RWPE1 (cell line): Measurements from ENCODE around the gene ZNF219.

Experiments
- CTCF ChIA-PET: fragments of 350-600 bp; sonication (Branson Sonifier 250); formaldehyde crosslinking; extraction: SDS; loops from one replicate; lab custom pipeline; 2021; lab: Yijun Ruan, JAX
- POLR2A ChIA-PET: fragments of 400-600 bp; formaldehyde crosslinking; extraction: SDS; loops from one replicate; lab custom pipeline; 2020; ENCODE audit warnings: antibody characterized with exemption; ENCODE audit not compliant: low non-redundant PET; lab: Yijun Ruan, JAX
- DNase-seq: peaks from one replicate; pipeline ENCODE4 v3.0.0; 2012; ENCODE audit warnings: low spot score
- H3K27ac ChIP-seq: fragments of 450-650 bp; 2 replicates; pipeline ENCODE4 v1.5.1; 2017
- CTCF ChIP-seq: fragments of 450-650 bp; conservative IDR thresholded peaks from 2 replicates; pipeline ENCODE4 v1.5.1; 2017; ENCODE audit warnings: low read depth, mild to moderate bottlenecking

ZNF219 gene

DNA sequence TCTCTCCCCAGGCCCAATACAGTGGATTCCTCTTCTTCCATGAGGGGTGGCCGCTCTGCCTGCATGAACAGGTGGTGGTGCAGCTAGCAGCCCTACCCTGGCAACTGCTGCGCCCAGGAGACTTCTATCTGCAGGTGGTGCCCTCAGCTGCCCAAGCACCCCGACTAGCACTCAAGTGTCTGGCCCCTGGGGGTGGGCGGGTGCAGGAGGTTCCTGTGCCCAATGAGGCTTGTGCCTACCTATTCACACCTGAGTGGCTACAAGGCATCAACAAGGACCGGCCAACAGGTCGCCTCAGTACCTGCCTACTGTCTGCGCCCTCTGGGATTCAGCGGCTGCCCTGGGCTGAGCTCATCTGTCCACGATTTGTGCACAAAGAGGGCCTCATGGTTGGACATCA, 24.5 kb downstream of the ZNF219 start:
- DNase-seq, result no peak
- ChIA-PET POLR2A (interaction anchor here (0.6 kb wide), 1 partner anchor 20 kb away, joined by 5 read pairs; no protein-coding TSS in a partner anchor), CTCF (interaction anchor here (0.6 to 1.8 kb wide), 5 partner anchors 16 to 93 kb away, joined by 3 to 5 read pairs (median 4); no protein-coding TSS in a partner anchor)
- no peak overlapping the region for H3K27ac ChIP-seq
- TF ChIP-seq CTCF, result no peak

GRCh38 chr14:21072781-21073339, 25.6 kb downstream of the ZNF219 start:
- no peak overlapping the region for H3K27ac ChIP-seq
- ChIA-PET POLR2A (no interaction called here), CTCF (interaction anchor here (0.6 to 3.0 kb wide), 4 partner anchors 20 to 102 kb away, joined by 3 to 21 read pairs (median 4); no protein-coding TSS in a partner anchor)
- no peak for TF ChIP-seq CTCF
- DNase-seq, result no peak

DNA sequence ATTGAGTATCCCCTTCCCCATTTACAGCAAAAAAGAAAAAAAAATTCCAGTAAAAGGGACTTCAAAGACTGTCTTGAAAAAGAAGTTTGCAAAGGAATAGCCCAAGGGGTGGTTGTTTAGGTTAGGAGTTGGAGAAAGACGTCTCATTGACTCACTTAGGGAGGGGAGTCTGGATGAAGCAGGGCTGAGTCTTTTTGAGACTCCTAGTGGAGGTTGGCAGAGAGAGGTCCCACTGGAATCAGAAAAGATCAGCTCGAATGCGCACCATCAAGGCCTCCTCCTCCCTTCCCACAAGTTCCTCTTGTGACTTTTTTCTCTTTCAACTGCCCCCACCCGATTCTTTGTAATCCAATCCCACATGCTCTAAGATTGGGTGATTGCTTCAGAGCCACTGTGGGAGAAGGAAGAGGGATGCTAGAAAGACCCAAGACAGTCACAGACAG, 26.4 kb downstream of the ZNF219 start:
- CTCF ChIA-PET, result interaction anchor here (0.6 to 3.0 kb wide), 6 partner anchors 11 to 552 kb away, joined by 3 to 31 read pairs (median 4); no protein-coding TSS in a partner anchor
- no peak for TF ChIP-seq CTCF
- POLR2A ChIA-PET, result no interaction called here
- H3K27ac ChIP-seq, result peak overlapping the region; percentile 83
- no peak for DNase-seq

DNA sequence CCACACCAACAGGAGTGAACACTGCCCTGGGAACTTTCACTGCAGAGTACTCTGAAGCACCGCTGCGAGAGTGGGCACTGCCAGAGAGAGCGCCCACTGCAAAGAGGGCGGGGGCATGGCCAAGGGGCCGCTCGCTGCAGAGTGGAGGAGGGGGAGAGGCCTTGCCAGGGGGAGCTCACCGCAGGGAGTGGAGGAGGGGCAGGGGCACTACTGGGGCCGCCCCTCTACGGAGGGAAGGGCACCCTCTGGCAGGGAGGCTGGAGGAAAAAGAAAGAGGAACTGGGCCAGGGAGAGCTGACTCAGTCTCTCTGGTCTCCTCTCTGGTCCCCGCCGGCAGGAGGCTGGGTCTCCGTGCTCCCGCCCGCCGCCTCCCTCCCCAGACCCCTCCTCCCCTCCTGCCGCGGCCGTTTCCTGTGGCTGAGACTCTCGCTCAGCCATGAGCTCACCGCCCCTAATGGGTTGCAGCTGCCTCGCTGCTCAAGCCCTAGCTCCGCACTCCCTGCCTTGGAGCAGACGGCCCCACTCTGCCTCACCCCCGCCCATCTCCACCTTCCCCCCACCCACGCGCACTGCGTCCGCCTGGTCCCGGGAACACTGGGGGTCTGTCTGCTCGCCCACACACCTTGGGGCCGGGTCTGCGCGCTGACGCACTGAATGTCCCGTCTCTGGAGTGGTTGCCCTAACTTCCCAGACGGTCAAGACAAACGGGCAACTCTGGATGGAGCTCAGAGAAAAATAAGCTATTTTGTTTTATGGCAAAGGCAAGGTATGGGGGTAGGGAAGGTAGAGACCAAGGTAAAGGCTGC, 27.0 kb downstream of the ZNF219 start:
- ChIA-PET POLR2A (interaction anchor here (1.4 kb wide), 1 partner anchor 33 kb away, joined by 4 read pairs; no protein-coding TSS in a partner anchor), CTCF (interaction anchor here (0.6 to 3.0 kb wide), 8 partner anchors 10 to 363 kb away, joined by 3 to 31 read pairs (median 4); no protein-coding TSS in a partner anchor)
- no peak for TF ChIP-seq CTCF
- H3K27ac ChIP-seq, result peak overlapping the region; percentile 83
- peak; percentile 42 for DNase-seq

- no peak for TF ChIP-seq CTCF
- H3K27ac ChIP-seq, result peak overlapping the region; percentile 83
- CTCF ChIA-PET, result interaction anchor here (0.5 to 3.0 kb wide), 11 partner anchors 9 to 570 kb away, joined by 3 to 31 read pairs (median 4); no protein-coding TSS in a partner anchor
- POLR2A ChIA-PET, result interaction anchor here (1.1 to 1.4 kb wide), 2 partner anchors 23 to 34 kb away, joined by 3 to 4 read pairs; no protein-coding TSS in a partner anchor
- DNase-seq, result peak; percentile 14
Measured at GRCh38 chr14:21070610-21071224, 27.7 kb downstream of the ZNF219 start.
